Karpas-422 (cell line): Measurements from ENCODE around the gene LCP2. TPM values are rescaled to one million over a fixed set of nuclear protein-coding genes. Genes with fewer than 3 reads are reported as not detected.

ENCODE experiments used
- DNase-seq: peaks from one replicate; pipeline ENCODE4 v3.0.0-alpha.2; 2015
- H2AFZ ChIP-seq: fragments of 200-600 bp; sonication (generic); 2 replicates; pipeline ENCODE4 v1.6.1; 2014; ENCODE audit warnings: antibody characterized with exemption, low read length, mixed read lengths
- H3K27ac ChIP-seq: fragments of 200-600 bp; sonication (generic); 2 replicates; pipeline ENCODE4 v1.5.1; 2014; ENCODE audit warnings: mild to moderate bottlenecking, low read length, moderate library complexity
- H3K27me3 ChIP-seq: fragments of 200-600 bp; sonication (generic); 2 replicates; pipeline ENCODE4 v1.6.1; 2014; ENCODE audit warnings: low read length, mixed read lengths
- H3K36me3 ChIP-seq: fragments of 200-600 bp; sonication (generic); 2 replicates; pipeline ENCODE4 v1.6.1; 2014; ENCODE audit warnings: low read length, mixed read lengths; ENCODE audit not compliant: insufficient read depth
- H3K4me1 ChIP-seq: fragments of 200-600 bp; sonication (generic); 2 replicates; pipeline ENCODE4 v1.6.1; 2014; ENCODE audit warnings: mild to moderate bottlenecking, low read length, mixed read lengths
- H3K4me2 ChIP-seq: fragments of 200-600 bp; sonication (generic); 2 replicates; pipeline ENCODE4 v1.6.1; 2014; ENCODE audit warnings: low read length, low read depth, mild to moderate bottlenecking; ENCODE audit not compliant: poor library complexity, severe bottlenecking
- H3K4me3 ChIP-seq: fragments of 200-600 bp; sonication (generic); 2 replicates; pipeline ENCODE4 v1.5.1; 2014; ENCODE audit warnings: mild to moderate bottlenecking, antibody characterized with exemption, low read length, mixed read lengths
- H3K79me2 ChIP-seq: fragments of 200-600 bp; sonication (generic); 2 replicates; pipeline ENCODE4 v1.6.1; 2014; ENCODE audit warnings: mild to moderate bottlenecking, low read length, mixed read lengths
- H3K9ac ChIP-seq: fragments of 200-600 bp; sonication (generic); 2 replicates; pipeline ENCODE4 v1.6.0; 2014; ENCODE audit warnings: low read length
- H3K9me2 ChIP-seq: fragments of 200-600 bp; sonication (generic), shearing (Covaris generic); replicated peaks from 2 replicates; pipeline ENCODE4 v1.6.0; 2014; ENCODE audit warnings: mild to moderate bottlenecking, low read length, moderate library complexity; ENCODE audit not compliant: insufficient read depth
- H3K9me3 ChIP-seq: fragments of 300-700, 200-600 bp; sonication (generic); 2 replicates; pipeline ENCODE4 v1.6.1; 2014; ENCODE audit warnings: low read length, mixed read lengths
- H4K20me1 ChIP-seq: fragments of 200-600 bp; sonication (generic); 2 replicates; pipeline ENCODE4 v1.6.1; 2014; ENCODE audit warnings: mild to moderate bottlenecking, antibody characterized with exemption, low read length, low read depth; ENCODE audit not compliant: insufficient read depth
- total RNA-seq: library from RNA; depleted of rRNA; stranded (reverse); fragments of >200 nt; shearing (Covaris generic); gene quantifications from 2 replicates; pipeline ENCODE4 v1.2.3, GENCODE V29; 2014; ENCODE audit warnings: low replicate concordance; rRNA removed

Gene LCP2
- 0.22 and 0.82 TPM in 2 replicates for total RNA-seq

- no peaks in the 10 kb centered on the region for H3K79me2 ChIP-seq
- no peak within 1 kb of the TSS for H3K4me3 ChIP-seq
- H3K4me2 ChIP-seq, result no peak within 1 kb of the TSS
- H3K9me2 ChIP-seq, result no peaks in the 10 kb centered on the region
- no peaks in the 10 kb centered on the region for H3K36me3 ChIP-seq
- no peak for DNase-seq
- no peaks in the 10 kb centered on the region for H3K27me3 ChIP-seq
- no peak within 1 kb of the TSS for H3K9ac ChIP-seq
- H2AFZ ChIP-seq, result no peak within 1 kb of the TSS
- H3K27ac ChIP-seq, result no peak within 1 kb of the TSS
- H3K4me1 ChIP-seq, result peaks cover 19% of the 10 kb centered on the region
- no peaks in the 10 kb centered on the region for H3K9me3 ChIP-seq
- no peaks in the 10 kb centered on the region; the same call in 1 of the 2 replicates for H4K20me1 ChIP-seq
These were observed at the start of gene LCP2 for GRCh38 chr5:170297589-170298462. Gene LCP2, minus strand, starts transcription at chr5:170297777. Its CDS starts 166 bp downstream, at chr5:170297611.

GRCh38 chr5:170347022-170347567 lies 49.5 kb upstream of the LCP2 start:
- no peak overlapping the region for H3K4me3 ChIP-seq
- no peak for DNase-seq
- H3K79me2 ChIP-seq, result no peaks in the 10 kb centered on the region

GRCh38 chr5:170345971-170346370 lies 48.4 kb upstream of the LCP2 start:
- Histone ChIP-seq H3K79me2 (no peaks in the 10 kb centered on the region), H3K4me3 (no peak overlapping the region), H3K4me2 (no peak overlapping the region), H3K4me1 (peaks cover 6% of the 10 kb centered on the region), H3K9me3 (no peaks in the 10 kb centered on the region), H3K9me2 (no peaks in the 10 kb centered on the region), H4K20me1 (no peaks in the 10 kb centered on the region), H2AFZ (no peak overlapping the region), H3K9ac (no peak overlapping the region), H3K36me3 (no peaks in the 10 kb centered on the region), H3K27me3 (no peaks in the 10 kb centered on the region), H3K27ac (no peak overlapping the region)
- no peak for DNase-seq

More at GRCh38 chr5:170347022-170347567, 49.5 kb upstream of the LCP2 start:
- Histone ChIP-seq H3K4me2 (no peak overlapping the region), H3K27ac (no peak overlapping the region), H3K9me2 (no peaks in the 10 kb centered on the region), H3K9me3 (no peaks in the 10 kb centered on the region), H3K36me3 (no peaks in the 10 kb centered on the region), H3K27me3 (no peaks in the 10 kb centered on the region), H3K4me1 (peaks cover 6% of the 10 kb centered on the region), H4K20me1 (no peaks in the 10 kb centered on the region), H3K9ac (no peak overlapping the region), H2AFZ (no peak overlapping the region)

GRCh38 chr5:170343177-170343576 lies 45.6 kb upstream of the LCP2 start:
- H3K4me1 ChIP-seq, result peaks cover 12% of the 10 kb centered on the region
- no peaks in the 10 kb centered on the region for H3K27me3 ChIP-seq
- no peak overlapping the region for H2AFZ ChIP-seq
- H3K9me3 ChIP-seq, result no peaks in the 10 kb centered on the region
- H3K27ac ChIP-seq, result no peak overlapping the region
- no peaks in the 10 kb centered on the region for H3K36me3 ChIP-seq
- no peaks in the 10 kb centered on the region for H3K79me2 ChIP-seq
- H3K4me2 ChIP-seq, result no peak overlapping the region
- DNase-seq, result no peak
- H3K9me2 ChIP-seq, result no peaks in the 10 kb centered on the region
- H3K4me3 ChIP-seq, result no peak overlapping the region
- H3K9ac ChIP-seq, result no peak overlapping the region
- no peaks in the 10 kb centered on the region for H4K20me1 ChIP-seq

GRCh38 chr5:170342153-170342725 lies 44.7 kb upstream of the LCP2 start:
- no peaks in the 10 kb centered on the region for H3K9me3 ChIP-seq
- H3K36me3 ChIP-seq, result no peaks in the 10 kb centered on the region
- no peaks in the 10 kb centered on the region for H3K27me3 ChIP-seq
- no peaks in the 10 kb centered on the region for H3K79me2 ChIP-seq
- no peak overlapping the region for H3K27ac ChIP-seq
- H3K9ac ChIP-seq, result no peak overlapping the region
- no peak overlapping the region for H3K4me3 ChIP-seq
- no peaks in the 10 kb centered on the region for H3K9me2 ChIP-seq
- H2AFZ ChIP-seq, result no peak overlapping the region
- no peak for DNase-seq
- H3K4me1 ChIP-seq, result peaks cover 12% of the 10 kb centered on the region
- no peaks in the 10 kb centered on the region for H4K20me1 ChIP-seq
- H3K4me2 ChIP-seq, result no peak overlapping the region

- H3K9me2 ChIP-seq, result no peaks in the 10 kb centered on the region
- no peaks in the 10 kb centered on the region for H3K9me3 ChIP-seq
- H3K9ac ChIP-seq, result no peak overlapping the region
- DNase-seq, result no peak
- no peak overlapping the region for H3K4me3 ChIP-seq
- no peaks in the 10 kb centered on the region for H3K79me2 ChIP-seq
- H3K36me3 ChIP-seq, result no peaks in the 10 kb centered on the region
- no peaks in the 10 kb centered on the region for H3K27me3 ChIP-seq
- peaks cover 12% of the 10 kb centered on the region for H3K4me1 ChIP-seq
- no peak overlapping the region for H2AFZ ChIP-seq
- no peak overlapping the region for H3K4me2 ChIP-seq
- no peak overlapping the region for H3K27ac ChIP-seq
- no peaks in the 10 kb centered on the region for H4K20me1 ChIP-seq
These were observed 44.0 kb upstream of the LCP2 start for GRCh38 chr5:170341545-170341944.

- H3K4me1 ChIP-seq, result peaks cover 12% of the 10 kb centered on the region
- no peak overlapping the region for H3K4me3 ChIP-seq
- H3K9ac ChIP-seq, result no peak overlapping the region
- no peaks in the 10 kb centered on the region for H3K9me2 ChIP-seq
- H3K79me2 ChIP-seq, result no peaks in the 10 kb centered on the region
- H2AFZ ChIP-seq, result no peak overlapping the region
- H3K4me2 ChIP-seq, result no peak overlapping the region
- H3K36me3 ChIP-seq, result no peaks in the 10 kb centered on the region
- H3K9me3 ChIP-seq, result no peaks in the 10 kb centered on the region
- no peak overlapping the region for H3K27ac ChIP-seq
- no peak for DNase-seq
- no peaks in the 10 kb centered on the region for H3K27me3 ChIP-seq
- H4K20me1 ChIP-seq, result no peaks in the 10 kb centered on the region
These were observed 42.2 kb upstream of the LCP2 start for GRCh38 chr5:170339780-170340167.
